Measurements from ENCODE around the gene RBM4B. TPM values are rescaled to one million over a fixed set of nuclear protein-coding genes. Genes with fewer than 3 reads are reported as not detected.

Gene RBM4B
- total and polyA plus RNA-seq, 2 of the 13 experiments (the other 11 are each of a cell fraction or from before 2014, with no cell fraction given): 25.8 to 32.4 TPM

DNA sequence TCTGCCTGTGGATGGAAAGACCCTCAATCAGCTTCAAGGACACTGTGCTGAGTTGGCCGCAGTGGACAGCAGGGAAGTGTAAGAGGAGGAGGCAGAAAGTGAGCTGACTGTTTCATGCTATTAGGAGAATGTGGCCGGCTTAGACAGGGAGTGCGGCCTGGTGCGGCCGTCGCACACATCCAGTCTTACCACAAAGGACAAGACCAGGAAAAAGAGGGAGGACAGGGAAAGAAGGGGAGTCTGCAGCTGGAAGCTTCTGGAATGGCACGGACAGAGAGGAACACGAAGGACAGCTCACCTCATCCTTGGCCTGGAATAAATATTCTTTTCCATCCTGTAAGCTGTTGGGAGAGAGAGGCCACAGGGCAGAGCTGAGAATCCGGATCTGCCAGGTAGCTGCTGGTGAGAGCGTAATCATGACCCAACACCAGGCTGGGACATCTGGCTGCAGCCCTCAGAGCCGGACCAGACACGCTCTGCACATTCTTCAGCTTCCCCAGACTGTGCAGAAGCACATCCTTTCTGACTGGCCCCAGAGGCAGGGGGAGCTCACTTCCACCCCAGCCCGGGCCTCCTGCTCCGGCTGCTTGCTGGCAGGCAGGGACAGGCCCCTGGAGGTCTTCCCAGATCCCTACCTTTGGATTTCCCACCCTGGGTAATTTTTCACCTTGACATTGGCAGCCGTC is 8.6 kb upstream of the RBM4B start:
- H3K27ac ChIP-seq (ENCODE audit: extremely low read length, insufficient read depth, low read length): no peak overlapping the region
- H3K4me2 ChIP-seq (ENCODE audit: low read depth, low read length): no peak overlapping the region
- intact Hi-C loops (cut with micrococcal nuclease; ENCODE audit: unreplicated experiment): no loop called here
- ChIA-PET CTCF (ENCODE audit: low intra/inter-chr PET ratio, low total read pairs) (no interaction called here), POLR2A (no interaction called here)
- no peaks in the 10 kb centered on the region for H3K4me1 ChIP-seq (ENCODE audit: insufficient read depth, low read length)
- TF ChIP-seq CREB1 (IDR thresholded peaks at IDR 0.05) (no peak), CREB1 (CRISPR knock-in tag; IDR thresholded peaks at IDR 0.05) (no peak), ZNF382 (CRISPR knock-in tag; IDR thresholded peaks at IDR 0.05; ENCODE audit: borderline replicate concordance) (no peak), TGIF2 (CRISPR knock-in tag; IDR thresholded peaks at IDR 0.05) (no peak), KDM2A (CRISPR knock-in tag; IDR thresholded peaks at IDR 0.05; ENCODE audit: borderline replicate concordance, low read depth) (no peak)
- TF ChIP-seq, protein P1, sequence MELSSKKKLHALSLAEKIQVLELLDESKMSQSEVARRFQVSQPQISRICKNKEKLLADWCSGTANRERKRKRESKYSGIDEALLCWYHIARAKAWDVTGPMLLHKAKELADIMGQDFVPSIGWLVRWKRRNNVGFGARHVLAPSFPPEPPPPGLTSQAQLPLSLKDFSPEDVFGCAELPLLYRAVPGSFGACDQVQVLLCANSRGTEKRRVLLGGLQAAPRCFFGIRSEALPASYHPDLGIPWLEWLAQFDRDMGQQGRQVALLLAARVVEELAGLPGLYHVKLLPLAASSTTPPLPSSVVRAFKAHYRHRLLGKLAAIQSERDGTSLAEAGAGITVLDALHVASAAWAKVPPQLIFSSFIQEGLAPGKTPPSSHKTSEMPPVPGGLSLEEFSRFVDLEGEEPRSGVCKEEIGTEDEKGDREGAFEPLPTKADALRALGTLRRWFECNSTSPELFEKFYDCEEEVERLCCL (CRISPR knock-in tag; IDR thresholded peaks at IDR 0.05; ENCODE audit: borderline replicate concordance): no peak
- in situ Hi-C loops (cut with HindIII; ENCODE audit: extremely low pct_ligation_motif_present, low pct_unique_long_range_greater_than_20kb): no loop called here
- 92% methylated on average over 9 of the region's 15 CpGs for WGBS (ENCODE audit: low lambda C conversion rate)
- H3K9ac ChIP-seq (ENCODE audit: insufficient read depth, low read depth, low read length): no peak overlapping the region
- no peaks in the 10 kb centered on the region for H4K20me1 ChIP-seq (ENCODE audit: insufficient read depth, low read length)
- ATAC-seq: no peak
- FAIRE-seq: no peak
- DNase-seq (ENCODE audit: low spot score): no peak
- H3K4me3 ChIP-seq (replicated peaks in 1 of 3; ENCODE audit: insufficient read depth in 1 of 3, low read depth in 2 of 3, low read length in 3 of 3): no peak overlapping the region
- no peaks in the 10 kb centered on the region for H3K79me2 ChIP-seq (ENCODE audit: insufficient read depth, low read length)
- no peaks in the 10 kb centered on the region; a peak in 1 of 5 replicates for H3K27me3 ChIP-seq (ENCODE audit: control insufficient read depth in 1 of 2, insufficient read depth in 2 of 2, low read length in 2 of 2)
- no TSS peak for BruUV-seq (replicated peaks)
- no peak overlapping the region for H2AFZ ChIP-seq (ENCODE audit: low read length)
- no peaks in the 10 kb centered on the region for H3K36me3 ChIP-seq (replicated peaks in 1 of 2; ENCODE audit: control insufficient read depth in 1 of 2, insufficient read depth in 2 of 2, low read length in 2 of 2)
- H3K9me3 ChIP-seq (ENCODE audit: low read length): no peaks in the 10 kb centered on the region

All from HepG2 (cell line).